ENCODE results near the gene CFAP157.

CFAP157 gene

GRCh38 chr9:127716412-127716811 is 9.6 kb downstream of the CFAP157 start:
- H3K36me3 Mint-ChIP-seq (ENCODE audit: low read depth): no peaks in the 10 kb centered on the region
- H3K9me3 Mint-ChIP-seq: no peaks in the 10 kb centered on the region
- no peaks in the 10 kb centered on the region for H3K27me3 Mint-ChIP-seq (ENCODE audit: low read depth)
- peak overlapping the region; percentile 98 for H3K4me3 Mint-ChIP-seq
- H3K27ac Mint-ChIP-seq: no peak overlapping the region
- peaks cover 14% of the 10 kb centered on the region for H3K4me1 Mint-ChIP-seq (ENCODE audit: low read depth)

- H3K4me1 Mint-ChIP-seq (ENCODE audit: low read depth): peaks cover 14% of the 10 kb centered on the region
- H3K27ac Mint-ChIP-seq: no peak overlapping the region
- H3K36me3 Mint-ChIP-seq (ENCODE audit: low read depth): no peaks in the 10 kb centered on the region
- H3K4me3 Mint-ChIP-seq: no peak overlapping the region
- H3K27me3 Mint-ChIP-seq (ENCODE audit: low read depth): no peaks in the 10 kb centered on the region
- H3K9me3 Mint-ChIP-seq: no peaks in the 10 kb centered on the region
Observed at GRCh38 chr9:127717766-127718165, 11.0 kb downstream of the CFAP157 start.

GRCh38 chr9:127720031-127720864 is 13.5 kb downstream of the CFAP157 start:
- peak overlapping the region; percentile 26 for H3K4me3 Mint-ChIP-seq
- peaks cover 14% of the 10 kb centered on the region for H3K4me1 Mint-ChIP-seq (ENCODE audit: low read depth)
- no peaks in the 10 kb centered on the region for H3K27me3 Mint-ChIP-seq (ENCODE audit: low read depth)
- no peaks in the 10 kb centered on the region for H3K36me3 Mint-ChIP-seq (ENCODE audit: low read depth)
- peak overlapping the region; percentile 21 for H3K27ac Mint-ChIP-seq
- H3K9me3 Mint-ChIP-seq: no peaks in the 10 kb centered on the region

GRCh38 chr9:127720865-127721227 is 14.1 kb downstream of the CFAP157 start:
- H3K27me3 Mint-ChIP-seq (ENCODE audit: low read depth): no peaks in the 10 kb centered on the region
- H3K36me3 Mint-ChIP-seq (ENCODE audit: low read depth): no peaks in the 10 kb centered on the region
- no peak overlapping the region for H3K4me3 Mint-ChIP-seq
- no peak overlapping the region for H3K27ac Mint-ChIP-seq
- no peaks in the 10 kb centered on the region for H3K9me3 Mint-ChIP-seq
- H3K4me1 Mint-ChIP-seq (ENCODE audit: low read depth): peaks cover 12% of the 10 kb centered on the region

- Mint-ChIP-seq H3K27ac (no peak overlapping the region), H3K27me3 (ENCODE audit: low read depth) (no peaks in the 10 kb centered on the region), H3K36me3 (ENCODE audit: low read depth) (no peaks in the 10 kb centered on the region), H3K4me1 (ENCODE audit: low read depth) (peaks cover 6% of the 10 kb centered on the region), H3K9me3 (no peaks in the 10 kb centered on the region), H3K4me3 (no peak overlapping the region)
Observed at GRCh38 chr9:127721391-127721821, 14.6 kb downstream of the CFAP157 start.

GRCh38 chr9:127722055-127722745 is 15.4 kb downstream of the CFAP157 start:
- Mint-ChIP-seq H3K4me1 (ENCODE audit: low read depth) (peaks cover 6% of the 10 kb centered on the region), H3K36me3 (ENCODE audit: low read depth) (no peaks in the 10 kb centered on the region), H3K27me3 (ENCODE audit: low read depth) (no peaks in the 10 kb centered on the region), H3K4me3 (no peak overlapping the region), H3K9me3 (no peaks in the 10 kb centered on the region), H3K27ac (no peak overlapping the region)

- H3K9me3 Mint-ChIP-seq: no peaks in the 10 kb centered on the region
- no peaks in the 10 kb centered on the region for H3K27me3 Mint-ChIP-seq (ENCODE audit: low read depth)
- no peak overlapping the region for H3K27ac Mint-ChIP-seq
- no peaks in the 10 kb centered on the region for H3K36me3 Mint-ChIP-seq (ENCODE audit: low read depth)
- H3K4me1 Mint-ChIP-seq (ENCODE audit: low read depth): peaks cover 6% of the 10 kb centered on the region
- no peak overlapping the region for H3K4me3 Mint-ChIP-seq
Observed at GRCh38 chr9:127723013-127723412, 16.2 kb downstream of the CFAP157 start.

GRCh38 chr9:127723444-127723843 is 16.7 kb downstream of the CFAP157 start:
- Mint-ChIP-seq H3K4me1 (ENCODE audit: low read depth) (peaks cover 6% of the 10 kb centered on the region), H3K4me3 (no peak overlapping the region), H3K27ac (no peak overlapping the region), H3K27me3 (ENCODE audit: low read depth) (no peaks in the 10 kb centered on the region), H3K36me3 (ENCODE audit: low read depth) (no peaks in the 10 kb centered on the region), H3K9me3 (no peaks in the 10 kb centered on the region)

- Mint-ChIP-seq H3K4me1 (ENCODE audit: low read depth) (peaks cover 6% of the 10 kb centered on the region), H3K4me3 (no peak overlapping the region), H3K27me3 (ENCODE audit: low read depth) (no peaks in the 10 kb centered on the region), H3K36me3 (ENCODE audit: low read depth) (no peaks in the 10 kb centered on the region), H3K27ac (no peak overlapping the region), H3K9me3 (no peaks in the 10 kb centered on the region)
Observed at GRCh38 chr9:127724012-127724411, 17.2 kb downstream of the CFAP157 start.

GRCh38 chr9:127726871-127727270 is 20.1 kb downstream of the CFAP157 start:
- Mint-ChIP-seq H3K4me1 (ENCODE audit: low read depth) (no peaks in the 10 kb centered on the region), H3K36me3 (ENCODE audit: low read depth) (no peaks in the 10 kb centered on the region), H3K9me3 (no peaks in the 10 kb centered on the region), H3K4me3 (no peak overlapping the region), H3K27me3 (ENCODE audit: low read depth) (no peaks in the 10 kb centered on the region), H3K27ac (no peak overlapping the region)

GRCh38 chr9:127728808-127729207 is 22.0 kb downstream of the CFAP157 start:
- no peaks in the 10 kb centered on the region for H3K36me3 Mint-ChIP-seq (ENCODE audit: low read depth)
- H3K9me3 Mint-ChIP-seq: no peaks in the 10 kb centered on the region
- H3K4me1 Mint-ChIP-seq (ENCODE audit: low read depth): peaks cover 4% of the 10 kb centered on the region
- no peak overlapping the region for H3K27ac Mint-ChIP-seq
- H3K4me3 Mint-ChIP-seq: no peak overlapping the region
- H3K27me3 Mint-ChIP-seq (ENCODE audit: low read depth): no peaks in the 10 kb centered on the region

GRCh38 chr9:127729522-127730256 is 22.9 kb downstream of the CFAP157 start:
- H3K27me3 Mint-ChIP-seq (ENCODE audit: low read depth): no peaks in the 10 kb centered on the region
- no peak overlapping the region for H3K27ac Mint-ChIP-seq
- peaks cover 7% of the 10 kb centered on the region for H3K4me1 Mint-ChIP-seq (ENCODE audit: low read depth)
- H3K4me3 Mint-ChIP-seq: no peak overlapping the region
- no peaks in the 10 kb centered on the region for H3K9me3 Mint-ChIP-seq
- H3K36me3 Mint-ChIP-seq (ENCODE audit: low read depth): no peaks in the 10 kb centered on the region

- Mint-ChIP-seq H3K4me1 (ENCODE audit: low read depth) (peaks cover 8% of the 10 kb centered on the region), H3K27ac (no peak overlapping the region), H3K27me3 (ENCODE audit: low read depth) (no peaks in the 10 kb centered on the region), H3K9me3 (no peaks in the 10 kb centered on the region), H3K4me3 (no peak overlapping the region), H3K36me3 (ENCODE audit: low read depth) (no peaks in the 10 kb centered on the region)
Observed at GRCh38 chr9:127730262-127730661, 23.5 kb downstream of the CFAP157 start.

GRCh38 chr9:127730799-127731410 is 24.1 kb downstream of the CFAP157 start:
- no peaks in the 10 kb centered on the region for H3K9me3 Mint-ChIP-seq
- H3K4me1 Mint-ChIP-seq (ENCODE audit: low read depth): peaks cover 9% of the 10 kb centered on the region
- H3K27me3 Mint-ChIP-seq (ENCODE audit: low read depth): no peaks in the 10 kb centered on the region
- no peak overlapping the region for H3K4me3 Mint-ChIP-seq
- H3K36me3 Mint-ChIP-seq (ENCODE audit: low read depth): no peaks in the 10 kb centered on the region
- no peak overlapping the region for H3K27ac Mint-ChIP-seq
